Esophagus squamous epithelium (tissue), 5 donors: ENCODE data around the gene ADGRG2. TPM values are rescaled to one million over a fixed set of nuclear protein-coding genes. Genes with fewer than 3 reads are reported as not detected.

Experiments used
- DNase-seq: peaks from one replicate; lab custom pipeline; 2025; lab: John Stamatoyannopoulos, UW
- H3K27ac ChIP-seq, 4 donors: fragments of 200-600 bp; sonication (generic); one replicate each; pipeline ENCODE4 v1.5.1; 2016 to 2019; ENCODE audit warnings: mild to moderate bottlenecking in 1 of 4
- H3K27me3 ChIP-seq, 4 donors: fragments of 200-600 bp; sonication (generic); 1 replicate in 3 of 4; 2 replicates in 1 of 4; pipeline versions ENCODE4 v1.5.1 to v1.6.0; 2017 to 2021; ENCODE audit warnings: antibody characterized with exemption in 1 of 4
- H3K36me3 ChIP-seq, 3 donors: fragments of 200-600 bp; sonication (generic); one replicate each; pipeline ENCODE4 v1.5.1; 2016 to 2019
- H3K4me1 ChIP-seq, 3 donors: fragments of 200-600 bp; sonication (generic); one replicate each; pipeline ENCODE4 v1.5.1; 2017 to 2019
- H3K4me3 ChIP-seq, 4 donors: fragments of 200-600 bp; sonication (generic); 1 replicate in 3 of 4; 2 replicates in 1 of 4; pipeline ENCODE4 v1.5.1; 2016 to 2019; ENCODE audit warnings: mild to moderate bottlenecking in 2 of 4, moderate library complexity in 1 of 4
- H3K9me3 ChIP-seq, 3 donors: fragments of 200-600 bp; sonication (generic); one replicate each; pipeline ENCODE4 v1.5.1; 2016 to 2019
- CTCF ChIP-seq, 6 experiments: fragments of 450-650 bp in 4 of 6; fragments of 200-600 bp in 2 of 6; sonication (generic) in 2 of 6; IDR thresholded peaks; one replicate each; pipeline ENCODE4 v1.5.1; 2016 to 2019; ENCODE audit warnings: antibody characterized with exemption in 6 of 6, mild to moderate bottlenecking in 4 of 6, moderate library complexity in 4 of 6
- POLR2A ChIP-seq, 4 donors: fragments of 450-650 bp; IDR thresholded peaks; one replicate each; pipeline ENCODE4 v1.6.1; 2017; ENCODE audit warnings: antibody characterized with exemption in 4 of 4, mild to moderate bottlenecking in 4 of 4, moderate library complexity in 3 of 4
- WGBS, 2 donors: methylation state at CpG; one replicate each; pipeline ENCODE4 v1.1.5; 2018; 5-methylcytosine and 5-hydroxymethylcytosine counted together
- intact Hi-C: fragments of 100-400 bp; cut with DNase I; formaldehyde crosslinking; loops from one replicate; pipeline ENCODE4 v1.15.0; 2022
- total RNA-seq, 4 donors: library from RNA; depleted of rRNA; stranded (reverse); fragments of >200 nt; gene quantifications; one replicate each; pipeline ENCODE4 v1.1.0, GENCODE V29; 2016
- donor health status: DM: yes; HTN: yes; CAD: no.

Gene ADGRG2
- total RNA-seq, 4 donors from 2014 or later, result 0.15 to 1.1 (median 0.56) TPM

GRCh38 chrX:18997916-18998315 is 124.4 kb downstream of the ADGRG2 start:
- no peaks in the 10 kb centered on the region for H3K27me3 ChIP-seq
- no peak overlapping the region for H3K27ac ChIP-seq
- H3K4me1 ChIP-seq, result no peaks in the 10 kb centered on the region
- intact Hi-C loops, result no loop called here
- no peak for DNase-seq
- H3K9me3 ChIP-seq, result no peaks in the 10 kb centered on the region
- no peak for TF ChIP-seq CTCF (IDR thresholded peaks at IDR 0.05)
- TF ChIP-seq POLR2A (IDR thresholded peaks at IDR 0.05), result no peak
- H3K4me3 ChIP-seq, result no peak overlapping the region
- no peaks in the 10 kb centered on the region for H3K36me3 ChIP-seq
- WGBS, 2 donors, result 49 to 90% methylated on average over 3 to 4 of the region's 4 CpGs

DNA sequence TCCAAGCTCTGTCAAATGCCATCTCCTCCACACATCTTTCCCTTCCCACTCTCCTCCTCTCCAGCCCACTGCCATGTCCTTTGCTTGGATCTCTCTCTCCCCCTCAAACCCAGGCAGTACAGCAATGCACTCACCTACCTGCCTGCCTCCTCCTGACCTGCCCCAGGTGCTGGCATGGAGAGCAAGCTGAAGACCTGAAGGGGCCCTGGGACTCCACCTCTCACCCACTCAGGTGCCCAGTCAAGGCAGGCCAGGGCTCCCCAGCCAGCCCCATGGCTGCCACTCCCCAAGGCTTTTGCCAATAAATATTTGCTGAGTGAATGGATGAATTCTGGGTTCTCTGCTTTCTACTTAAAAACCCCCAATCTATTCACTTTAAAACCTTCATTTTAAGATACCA is 125.7 kb downstream of the ADGRG2 start:
- no peak overlapping the region for H3K4me3 ChIP-seq
- intact Hi-C loops, result no loop called here
- no peak for TF ChIP-seq POLR2A (IDR thresholded peaks at IDR 0.05)
- TF ChIP-seq CTCF (IDR thresholded peaks at IDR 0.05), result no peak
- no peak for DNase-seq
- no peaks in the 10 kb centered on the region for H3K36me3 ChIP-seq
- H3K27me3 ChIP-seq, result no peaks in the 10 kb centered on the region
- H3K27ac ChIP-seq, result no peak overlapping the region
- no peaks in the 10 kb centered on the region for H3K9me3 ChIP-seq
- H3K4me1 ChIP-seq, result no peaks in the 10 kb centered on the region

GRCh38 chrX:18995221-18995620 is 127.0 kb downstream of the ADGRG2 start:
- Histone ChIP-seq H3K4me1 (no peaks in the 10 kb centered on the region), H3K27me3 (no peaks in the 10 kb centered on the region), H3K9me3 (no peaks in the 10 kb centered on the region), H3K27ac (no peak overlapping the region), H3K36me3 (no peaks in the 10 kb centered on the region), H3K4me3 (no peak overlapping the region)
- DNase-seq, result no peak
- WGBS, 2 donors, result 42 to 43% methylated on average over 3 of the region's 3 CpGs
- no peak for TF ChIP-seq POLR2A (IDR thresholded peaks at IDR 0.05)
- no peak for TF ChIP-seq CTCF (IDR thresholded peaks at IDR 0.05)
- intact Hi-C loops, result no loop called here

GRCh38 chrX:18994713-18995112 is 127.6 kb downstream of the ADGRG2 start:
- 44 to 80% methylated on average over 3 of the region's 3 CpGs for WGBS, 2 donors
- no peaks in the 10 kb centered on the region for H3K4me1 ChIP-seq
- intact Hi-C loops, result no loop called here
- H3K27ac ChIP-seq, result no peak overlapping the region
- H3K27me3 ChIP-seq, result no peaks in the 10 kb centered on the region
- no peak overlapping the region for H3K4me3 ChIP-seq
- DNase-seq, result no peak
- H3K36me3 ChIP-seq, result no peaks in the 10 kb centered on the region
- TF ChIP-seq POLR2A (IDR thresholded peaks at IDR 0.05) (no peak), CTCF (IDR thresholded peaks at IDR 0.05) (no peak)
- H3K9me3 ChIP-seq, result no peaks in the 10 kb centered on the region

DNA sequence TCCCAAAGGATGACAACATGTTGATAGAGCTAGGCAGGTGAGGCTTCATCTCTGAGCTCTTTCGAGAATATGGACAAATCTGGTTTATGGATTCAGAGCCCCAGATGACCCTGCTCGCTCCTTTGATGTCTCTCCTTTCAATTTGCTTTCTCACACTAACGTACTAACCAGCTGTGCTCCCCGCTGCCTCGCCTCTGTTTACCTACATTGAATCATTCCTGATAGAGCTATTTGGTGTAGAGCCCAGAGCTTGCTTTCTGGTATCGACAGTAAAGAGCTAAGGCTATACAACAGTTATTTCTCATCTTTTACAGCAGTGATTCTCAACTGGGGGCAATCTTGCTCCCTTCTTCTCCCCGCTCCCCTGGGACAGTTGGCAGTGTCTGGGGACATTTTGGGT is 129.4 kb downstream of the ADGRG2 start:
- TF ChIP-seq CTCF (IDR thresholded peaks at IDR 0.05) (no peak), POLR2A (IDR thresholded peaks at IDR 0.05) (no peak)
- H3K4me3 ChIP-seq, result no peak overlapping the region
- no peaks in the 10 kb centered on the region for H3K36me3 ChIP-seq
- H3K27ac ChIP-seq, result no peak overlapping the region
- no peak for DNase-seq
- intact Hi-C loops, result no loop called here
- no peaks in the 10 kb centered on the region for H3K27me3 ChIP-seq
- H3K4me1 ChIP-seq, result no peaks in the 10 kb centered on the region
- no peaks in the 10 kb centered on the region for H3K9me3 ChIP-seq
- 70 to 80% methylated on average over 3 to 6 of the region's 7 CpGs for WGBS, 2 donors
